Fibroblast of pulmonary artery (primary cell): ENCODE measurements around the gene FTO.

Experiments used
- DNase-seq: peaks from one replicate; pipeline ENCODE4 v3.0.0-alpha.2; 2010; ENCODE audit warnings: low read depth
- H3K4me3 ChIP-seq: replicated peaks from 2 replicates; pipeline ENCODE4 v1.5.1; 2011; ENCODE audit warnings: low read depth, mild to moderate bottlenecking, control low read depth, low read length, moderate library complexity
- CTCF ChIP-seq: IDR thresholded peaks from 2 replicates; pipeline ENCODE4 v1.5.1; 2011; ENCODE audit warnings: mild to moderate bottlenecking, control low read depth, low read length, inconsistent platforms; ENCODE audit errors: missing control alignments

The FTO gene

DNA sequence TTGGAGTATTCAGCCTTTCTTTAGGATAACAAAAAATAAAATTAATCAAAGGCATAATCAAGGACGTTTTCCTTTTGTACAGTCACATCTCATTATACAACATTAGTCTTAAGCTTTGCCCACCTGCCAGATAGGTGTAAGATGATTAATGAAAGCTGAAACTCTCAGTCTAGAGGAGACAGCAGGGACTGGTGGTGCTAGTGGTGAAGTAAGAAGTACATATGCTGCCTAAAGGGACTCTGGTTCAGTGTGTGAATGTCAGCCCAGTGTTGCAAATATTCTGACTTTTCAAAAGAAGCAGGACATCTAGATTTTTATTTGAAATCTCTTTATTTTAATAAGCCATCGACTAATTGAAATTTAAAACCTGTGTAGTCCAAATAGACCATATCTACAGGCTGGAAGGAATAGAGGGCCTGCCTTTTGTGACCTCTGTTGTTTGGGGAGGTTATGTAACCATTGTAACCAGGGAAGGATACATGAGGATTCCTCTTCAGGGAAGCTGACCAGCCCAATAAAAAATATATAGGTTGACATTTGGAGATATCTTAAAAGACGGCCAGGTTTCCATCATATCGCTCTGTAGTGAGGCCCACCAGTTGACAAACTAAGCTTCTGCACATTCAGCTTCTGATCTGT, 54.1 kb downstream of the FTO start:
- H3K4me3 ChIP-seq: no peak overlapping the region
- no peak for TF ChIP-seq CTCF
- DNase-seq: no peak

DNA sequence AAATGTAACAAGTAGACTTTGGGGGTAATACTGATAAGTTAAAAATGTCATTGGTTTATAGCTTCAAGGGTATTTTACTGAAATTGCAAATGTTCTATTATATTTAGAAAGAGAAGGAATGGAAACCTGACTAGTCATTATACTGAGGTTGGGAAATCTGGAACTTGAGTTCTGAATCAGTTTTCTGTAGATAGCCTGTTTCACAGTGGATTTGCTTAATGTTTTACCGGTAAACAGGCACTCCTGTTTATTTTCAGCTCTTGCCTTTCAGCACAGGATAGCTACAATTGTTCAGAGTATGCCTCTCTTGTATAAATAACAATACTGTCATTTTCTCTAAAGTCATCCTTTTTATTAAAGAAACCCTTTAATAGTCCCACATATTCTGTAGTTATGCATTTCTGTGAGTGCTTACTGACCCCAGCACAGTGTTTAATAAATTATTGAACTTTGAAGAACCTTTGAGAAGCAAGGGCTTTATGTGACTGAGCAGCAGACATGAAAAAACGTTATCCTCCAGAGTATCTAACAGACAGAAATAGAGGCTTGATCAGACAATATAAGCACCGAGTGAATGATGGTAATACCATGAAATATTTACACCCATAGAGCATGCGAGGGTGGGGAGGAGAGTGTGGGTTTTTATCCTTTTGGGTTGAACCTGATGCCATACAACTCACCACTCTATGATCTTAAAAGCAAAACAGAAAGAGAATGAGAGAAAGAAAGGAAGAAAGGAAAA, 58.2 kb downstream of the FTO start:
- H3K4me3 ChIP-seq: no peak overlapping the region

DNA sequence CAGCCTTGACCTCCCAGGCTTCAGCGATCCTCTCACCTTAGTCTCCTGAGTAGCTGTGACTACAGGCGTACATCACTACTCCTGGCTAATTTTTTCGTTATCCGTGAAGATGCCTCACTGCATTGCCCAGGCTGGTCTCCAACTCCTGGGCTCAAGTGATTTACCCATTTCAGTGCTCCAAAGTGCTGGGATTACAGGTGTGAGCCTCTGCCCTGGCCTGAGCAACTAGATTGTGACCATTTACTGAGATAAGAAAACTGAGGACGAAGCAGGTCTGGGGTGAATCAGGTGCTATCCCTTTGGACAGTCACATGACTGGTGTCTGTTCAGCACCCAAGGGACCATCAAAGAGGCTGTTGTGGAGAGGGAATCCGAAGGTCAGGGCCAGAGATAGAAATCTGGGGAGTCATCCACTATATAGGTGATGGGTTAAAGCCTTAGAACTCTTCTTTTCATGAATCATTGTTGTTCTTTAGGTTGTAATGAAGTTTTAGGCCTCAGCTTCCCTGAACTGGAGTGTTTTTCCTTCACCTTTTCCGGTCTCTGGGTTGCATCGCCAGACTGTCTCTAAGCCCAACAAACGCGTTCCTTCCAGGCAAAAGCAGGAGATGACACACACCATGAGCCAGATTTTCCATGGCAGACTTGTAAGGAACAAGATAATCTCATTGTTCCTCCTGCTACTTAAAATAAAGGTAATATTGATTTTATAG, 62.5 kb downstream of the FTO start:
- no peak overlapping the region for H3K4me3 ChIP-seq
- no peak for TF ChIP-seq CTCF
- peak; percentile 63 for DNase-seq

More for the DNA sequence above, 58.2 kb downstream of the FTO start:
- no peak for DNase-seq
- no peak for TF ChIP-seq CTCF

GRCh38 chr16:53768167-53768566, 64.2 kb downstream of the FTO start:
- no peak overlapping the region for H3K4me3 ChIP-seq
- DNase-seq: peak; percentile 42
- TF ChIP-seq CTCF: no peak

DNA sequence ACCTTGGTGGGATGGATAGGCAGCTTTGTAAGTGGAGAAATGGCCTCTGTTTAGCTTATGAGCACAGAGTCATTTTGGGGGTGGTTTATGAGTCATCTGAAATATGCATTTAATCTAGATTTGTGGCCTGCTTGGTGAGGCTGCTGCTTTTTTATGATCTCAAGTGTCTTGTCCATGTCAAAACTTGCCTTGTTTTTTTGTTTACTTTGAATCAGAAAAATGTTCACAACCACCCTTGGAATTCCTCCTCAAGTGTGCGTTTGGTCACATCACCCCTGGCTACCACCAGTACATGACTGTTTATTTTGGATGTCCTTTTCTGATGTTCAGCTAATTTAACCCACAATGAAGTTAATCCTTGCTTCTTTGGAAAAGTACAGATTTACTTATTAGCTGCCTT, 64.6 kb downstream of the FTO start:
- peak; percentile 91 for DNase-seq
- H3K4me3 ChIP-seq: no peak overlapping the region
- no peak for TF ChIP-seq CTCF

DNA sequence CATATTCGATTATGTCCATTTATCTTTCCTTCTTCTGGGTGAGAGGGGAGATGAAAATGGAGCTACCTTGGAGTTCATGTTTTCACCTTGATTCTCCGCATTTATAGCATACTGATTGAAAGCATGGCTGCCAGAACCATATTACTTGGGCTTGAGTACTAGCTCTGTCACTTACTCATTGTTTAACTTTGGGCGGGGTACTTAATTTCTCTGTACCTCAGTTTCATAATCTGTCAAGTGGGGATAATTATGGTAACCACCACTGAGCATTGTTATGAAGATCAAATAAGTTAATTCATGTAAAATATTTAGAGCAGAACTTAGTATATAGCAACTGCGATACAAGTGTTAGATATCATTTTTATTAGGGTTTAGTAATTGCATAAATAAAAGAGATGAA, 65.2 kb downstream of the FTO start:
- no peak for DNase-seq
- no peak overlapping the region for H3K4me3 ChIP-seq
- TF ChIP-seq CTCF: no peak
